Gastroesophageal sphincter (tissue), 4 donors: ENCODE measurements around the gene THOC6. TPM values are rescaled to one million over a fixed set of nuclear protein-coding genes. Genes with fewer than 3 reads are reported as not detected.

Experiments used
- ATAC-seq: fragments of 150-250 bp; one replicate; pipeline ENCODE4 v1.9.1; 2016; ENCODE audit warnings: mild to moderate bottlenecking, moderate library complexity
- H3K27ac ChIP-seq, 4 donors: fragments of 200-600 bp; sonication (generic) in 3 of 4; 1 replicate in 3 of 4; 2 replicates in 1 of 4; pipeline ENCODE4 v1.5.1; 2016 to 2019
- H3K27me3 ChIP-seq: fragments of 200-600 bp; sonication (generic); one replicate; pipeline ENCODE4 v1.5.1; 2019
- H3K36me3 ChIP-seq, 2 donors: fragments of 200-600 bp; sonication (generic); one replicate each; pipeline ENCODE4 v1.5.1; 2019; ENCODE audit warnings: control low read depth in 1 of 2
- H3K4me1 ChIP-seq, 3 donors: fragments of 200-600 bp; sonication (generic); 1 replicate in 2 of 3; 2 replicates in 1 of 3; pipeline ENCODE4 v1.5.1; 2016 to 2019; ENCODE audit warnings: control low read depth in 2 of 3
- H3K4me3 ChIP-seq, 2 donors: fragments of 200-600 bp; sonication (generic); one replicate each; pipeline ENCODE4 v1.5.1; 2019; ENCODE audit warnings: mild to moderate bottlenecking in 1 of 2, moderate library complexity in 1 of 2
- H3K9me3 ChIP-seq, 3 donors: fragments of 200-600 bp; sonication (generic); one replicate each; pipeline ENCODE4 v1.5.1; 2017 to 2019; ENCODE audit warnings: control low read depth in 2 of 3
- EP300 ChIP-seq: sonication (generic); formaldehyde crosslinking; IDR thresholded peaks from one replicate; pipeline ENCODE4 v1.6.1; 2017; ENCODE audit warnings: antibody characterized with exemption, mild to moderate bottlenecking
- POLR2A ChIP-seq, 2 donors: fragments of 450-650 bp; IDR thresholded peaks; one replicate each; pipeline ENCODE4 v1.6.1; 2017; ENCODE audit warnings: antibody characterized with exemption in 2 of 2, mild to moderate bottlenecking in 2 of 2, moderate library complexity in 1 of 2
- POLR2AphosphoS5 ChIP-seq: sonication (generic); formaldehyde crosslinking; IDR thresholded peaks from one replicate; pipeline ENCODE4 v1.6.1; 2017; ENCODE audit warnings: antibody characterized with exemption
- WGBS, 2 donors: methylation state at CpG; one replicate each; pipeline ENCODE4 v1.1.5; 2018; ENCODE audit warnings: low coverage in 1 of 2; 5-methylcytosine and 5-hydroxymethylcytosine counted together
- total RNA-seq, 4 donors: library from RNA; depleted of rRNA; stranded (reverse); fragments of >200 nt; gene quantifications; one replicate each; pipeline ENCODE4 v1.1.0, GENCODE V29; 2016
- TF ChIP-seq, protein P1 (sequence below), 4 experiments: fragments of 200-600 bp in 2 of 4; fragments of 450-650 bp in 2 of 4; sonication (generic) in 1 of 4; IDR thresholded peaks; one replicate each; pipeline ENCODE4 v1.5.1; 2017 to 2019; ENCODE audit warnings: antibody characterized with exemption in 4 of 4, mild to moderate bottlenecking in 2 of 4, moderate library complexity in 2 of 4

Gene THOC6
- total RNA-seq, 4 donors from 2014 or later = 17.6 to 28.2 (median 25.0) TPM

DNA sequence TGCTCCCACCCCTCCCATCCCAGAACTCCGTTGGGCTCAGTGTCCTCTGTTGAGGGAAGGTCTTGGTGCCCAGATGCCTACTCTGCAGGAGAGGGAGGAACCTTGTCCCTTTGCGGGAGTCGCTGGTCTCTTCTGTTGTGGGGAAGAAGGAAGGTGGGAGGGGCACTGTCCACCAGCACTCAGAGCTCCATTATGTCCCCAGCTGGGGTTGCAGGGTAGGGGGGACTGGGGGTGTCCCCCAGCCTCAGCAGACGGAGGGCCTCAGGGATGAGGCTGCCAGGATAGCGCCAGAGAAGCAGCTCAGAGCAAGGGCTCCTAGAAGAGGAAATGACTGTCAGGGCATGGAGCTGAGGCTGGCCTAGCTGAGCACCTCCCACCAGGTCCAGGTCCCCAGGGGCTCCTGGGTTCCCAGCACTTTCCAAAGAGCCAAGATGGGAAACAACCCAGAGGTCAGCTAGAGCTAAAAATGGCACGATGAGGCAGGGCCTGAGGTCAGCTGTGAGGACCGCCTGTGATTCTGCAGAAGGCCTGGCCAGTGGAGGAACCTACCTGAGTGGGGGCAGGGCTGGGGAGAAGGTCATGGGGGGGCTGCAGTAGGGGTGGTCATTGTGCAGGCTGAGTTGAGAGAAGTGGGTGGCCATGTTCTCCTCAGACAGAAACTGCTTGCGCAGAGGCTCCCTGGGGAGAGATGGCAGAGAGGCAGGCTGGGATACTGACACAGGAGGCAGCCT is 986 bp upstream of the THOC6 start:
- peak overlapping the region; percentile 93 to 97 (median 96) for H3K27ac ChIP-seq
- peaks cover 17% of the 10 kb centered on the region for H3K27me3 ChIP-seq
- no peaks in the 10 kb centered on the region for H3K9me3 ChIP-seq
- ATAC-seq = no peak
- H3K4me1 ChIP-seq = peaks cover 0 to 67% (median 25%) of the 10 kb centered on the region in 3 donors
- 0% methylated on average over 1 to 3 of the region's 8 CpGs for WGBS, 2 donors
- peak overlapping the region; percentile 60 to 81 for H3K4me3 ChIP-seq
- TF ChIP-seq POLR2AphosphoS5 = no peak
- TF ChIP-seq POLR2A (IDR thresholded peaks at IDR 0.05) = no peak
- TF ChIP-seq EP300 = no peak
- TF ChIP-seq, protein P1, sequence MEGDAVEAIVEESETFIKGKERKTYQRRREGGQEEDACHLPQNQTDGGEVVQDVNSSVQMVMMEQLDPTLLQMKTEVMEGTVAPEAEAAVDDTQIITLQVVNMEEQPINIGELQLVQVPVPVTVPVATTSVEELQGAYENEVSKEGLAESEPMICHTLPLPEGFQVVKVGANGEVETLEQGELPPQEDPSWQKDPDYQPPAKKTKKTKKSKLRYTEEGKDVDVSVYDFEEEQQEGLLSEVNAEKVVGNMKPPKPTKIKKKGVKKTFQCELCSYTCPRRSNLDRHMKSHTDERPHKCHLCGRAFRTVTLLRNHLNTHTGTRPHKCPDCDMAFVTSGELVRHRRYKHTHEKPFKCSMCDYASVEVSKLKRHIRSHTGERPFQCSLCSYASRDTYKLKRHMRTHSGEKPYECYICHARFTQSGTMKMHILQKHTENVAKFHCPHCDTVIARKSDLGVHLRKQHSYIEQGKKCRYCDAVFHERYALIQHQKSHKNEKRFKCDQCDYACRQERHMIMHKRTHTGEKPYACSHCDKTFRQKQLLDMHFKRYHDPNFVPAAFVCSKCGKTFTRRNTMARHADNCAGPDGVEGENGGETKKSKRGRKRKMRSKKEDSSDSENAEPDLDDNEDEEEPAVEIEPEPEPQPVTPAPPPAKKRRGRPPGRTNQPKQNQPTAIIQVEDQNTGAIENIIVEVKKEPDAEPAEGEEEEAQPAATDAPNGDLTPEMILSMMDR (IDR thresholded peaks at IDR 0.05) = no peak
- H3K36me3 ChIP-seq = peaks cover 0 to 22% of the 10 kb centered on the region in 2 donors

DNA sequence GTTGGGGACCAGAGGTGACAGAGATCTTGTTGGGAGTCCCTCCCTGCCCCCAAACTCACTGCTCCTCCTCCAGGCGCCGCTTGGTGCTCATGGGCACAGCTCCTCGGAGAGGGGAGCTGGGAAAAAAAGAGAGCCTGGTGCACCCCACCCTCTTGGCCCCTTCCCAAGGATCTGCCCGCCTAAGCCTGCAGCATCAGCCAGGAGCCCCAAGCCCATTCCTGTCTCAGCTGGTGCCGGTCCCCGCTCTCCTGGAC is 493 bp upstream of the THOC6 start:
- Histone ChIP-seq H3K4me1 (peaks cover 0 to 67% (median 29%) of the 10 kb centered on the region in 3 donors), H3K27ac (peak overlapping the region; percentile 93 to 97 (median 96)), H3K27me3 (peaks cover 12% of the 10 kb centered on the region), H3K9me3 (no peaks in the 10 kb centered on the region), H3K36me3 (peaks cover 0 to 22% of the 10 kb centered on the region in 2 donors), H3K4me3 (peak overlapping the region; percentile 60 to 81)
- no CpG with 5 or more reads among the region's 6 CpGs for WGBS, 2 donors
- TF ChIP-seq, protein P1 (IDR thresholded peaks at IDR 0.05) = peak in 1 of 4 experiments; percentile 12
- TF ChIP-seq POLR2AphosphoS5 = no peak
- ATAC-seq = no peak

DNA sequence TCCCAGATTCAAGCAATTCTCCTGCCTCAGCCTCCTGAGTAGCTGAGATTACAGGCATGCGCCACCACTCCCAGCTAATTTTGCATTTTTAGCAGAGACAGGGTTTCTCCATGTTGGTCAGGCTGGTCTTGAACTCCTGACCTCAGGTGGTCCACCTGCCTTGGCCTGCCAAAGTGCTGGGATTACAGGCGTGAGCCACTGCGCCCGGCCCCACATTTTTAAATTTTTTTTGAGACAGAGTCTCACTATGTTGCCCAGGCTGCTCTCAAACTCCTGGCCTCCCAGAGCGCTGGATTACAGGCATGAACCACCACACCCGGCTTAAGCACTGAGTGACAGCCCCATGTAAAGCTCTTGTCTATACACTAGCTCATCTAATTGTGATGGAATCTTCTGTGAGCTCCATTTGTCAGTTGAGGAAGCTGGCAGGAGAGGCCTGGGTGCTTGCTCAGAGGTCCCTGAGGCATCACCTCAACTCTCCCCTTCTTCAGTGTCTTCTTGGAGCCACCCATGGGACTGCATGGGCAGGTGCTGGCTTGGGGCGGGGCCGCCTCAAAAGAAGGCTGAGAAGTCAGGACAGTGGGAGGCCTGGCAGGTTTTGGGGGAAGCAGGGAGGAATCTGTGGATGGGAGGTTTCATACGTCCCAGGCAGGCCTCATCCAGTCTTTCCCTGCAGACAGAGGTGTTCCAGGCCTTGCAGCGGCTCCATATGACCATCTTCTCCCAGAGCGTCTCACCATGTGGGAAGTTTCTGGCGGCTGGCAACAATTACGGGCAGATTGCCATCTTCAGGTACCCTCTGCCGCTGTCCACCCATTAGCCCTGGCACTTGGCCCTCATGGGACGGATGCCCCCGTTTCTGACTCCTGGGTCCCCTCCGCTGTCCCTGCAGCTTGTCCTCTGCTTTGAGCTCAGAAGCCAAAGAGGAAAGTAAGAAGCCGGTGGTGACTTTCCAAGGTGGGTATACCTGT is 1.5 kb downstream of the THOC6 start:
- no peak for ATAC-seq
- H3K9me3 ChIP-seq = no peaks in the 10 kb centered on the region
- peaks cover 0 to 22% of the 10 kb centered on the region in 2 donors for H3K36me3 ChIP-seq
- H3K4me3 ChIP-seq = no peak overlapping the region
- WGBS, 2 donors = 97 to 100% methylated on average over 2 to 11 of the region's 18 CpGs
- TF ChIP-seq POLR2AphosphoS5 (no peak), POLR2A (IDR thresholded peaks at IDR 0.05) (no peak), EP300 (no peak)
- TF ChIP-seq, protein P1 (IDR thresholded peaks at IDR 0.05) = no peak
- peaks cover 20% of the 10 kb centered on the region for H3K27me3 ChIP-seq
- no peak overlapping the region for H3K27ac ChIP-seq
- H3K4me1 ChIP-seq = peaks cover 0 to 74% (median 36%) of the 10 kb centered on the region in 3 donors

DNA sequence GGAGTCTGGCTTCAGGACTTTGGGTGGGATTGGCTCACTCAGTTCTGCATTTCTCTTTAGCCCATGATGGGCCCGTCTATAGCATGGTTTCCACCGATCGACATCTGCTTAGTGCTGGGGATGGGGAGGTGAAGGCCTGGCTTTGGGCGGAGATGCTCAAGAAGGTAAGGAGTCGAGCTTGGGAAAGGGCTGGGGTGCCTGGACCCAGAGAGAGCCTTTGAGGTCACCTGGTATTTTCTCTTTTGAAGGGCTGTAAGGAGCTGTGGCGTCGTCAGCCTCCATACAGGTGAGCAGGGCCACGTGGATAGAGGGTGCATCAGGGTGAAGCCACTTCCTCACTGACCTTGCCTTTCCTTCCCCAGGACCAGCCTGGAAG is 2.2 kb downstream of the THOC6 start:
- Histone ChIP-seq H3K9me3 (no peaks in the 10 kb centered on the region), H3K27me3 (peaks cover 27% of the 10 kb centered on the region), H3K4me1 (peaks cover 0 to 68% (median 36%) of the 10 kb centered on the region in 3 donors), H3K27ac (no peak overlapping the region), H3K36me3 (peaks cover 0 to 22% of the 10 kb centered on the region in 2 donors), H3K4me3 (no peak overlapping the region)
- 93 to 100% methylated on average over 1 to 3 of the region's 8 CpGs for WGBS, 2 donors
- TF ChIP-seq POLR2A (IDR thresholded peaks at IDR 0.05) = no peak
- TF ChIP-seq, protein P1 (IDR thresholded peaks at IDR 0.05) = no peak
- TF ChIP-seq EP300 = no peak
- no peak for TF ChIP-seq POLR2AphosphoS5
- ATAC-seq = no peak
